ENCODE measurements around the gene SEMA3C. TPM values are rescaled to one million over a fixed set of nuclear protein-coding genes. Genes with fewer than 3 reads are reported as not detected.

Gene SEMA3C
- total and polyA plus RNA-seq, 5 donors from 2014 or later = 1.2 TPM; not detected in 4

DNA sequence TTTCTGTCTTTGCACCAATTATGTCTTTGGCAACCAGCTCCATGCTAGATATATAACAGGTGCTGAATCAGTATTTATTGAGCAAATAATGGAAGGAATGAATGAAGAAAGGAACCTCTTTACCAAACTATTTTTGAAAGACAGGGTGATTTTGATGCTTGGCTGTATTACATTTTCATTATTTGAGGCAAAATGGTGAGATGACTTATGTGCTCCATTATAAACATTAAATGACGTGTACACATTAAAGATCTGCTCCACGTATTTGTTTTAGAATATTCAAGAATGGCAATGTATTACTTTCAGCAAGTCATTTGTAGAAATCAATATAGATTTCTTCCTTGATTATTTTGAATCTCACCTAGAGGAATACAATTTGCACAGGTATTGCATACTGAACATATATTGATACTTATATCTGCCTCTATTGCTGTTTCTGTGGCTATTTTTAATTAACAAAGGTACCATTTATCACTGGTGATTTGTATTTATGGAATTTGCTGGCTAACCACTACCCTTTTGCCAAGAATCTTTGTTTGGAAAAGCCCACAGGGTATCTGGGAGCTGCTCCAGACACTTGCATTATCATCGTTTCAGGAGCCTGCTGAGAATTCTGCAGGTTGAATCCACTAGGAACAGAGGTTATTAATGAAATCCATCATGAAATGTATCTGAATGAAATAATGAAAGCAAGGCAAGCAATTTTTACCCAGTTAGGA is 92.2 kb downstream of the SEMA3C start:
- H3K27me3 ChIP-seq (ENCODE audit: control insufficient read depth, insufficient read depth, low read length) = no peaks in the 10 kb centered on the region
- no peaks in the 10 kb centered on the region for H3K4me1 Mint-ChIP-seq
- H3K4me3 Mint-ChIP-seq = no peak overlapping the region
- no peaks in the 10 kb centered on the region for H3K27me3 Mint-ChIP-seq
- no peaks in the 10 kb centered on the region for H3K36me3 Mint-ChIP-seq
- H3K4me3 ChIP-seq (ENCODE audit: low read depth, low read length) = no peak overlapping the region
- H3K27ac ChIP-seq (ENCODE audit: insufficient read depth, low read length, poor library complexity, severe bottlenecking) = no peak overlapping the region
- H3K36me3 ChIP-seq (ENCODE audit: control insufficient read depth, insufficient read depth, low read length) = no peaks in the 10 kb centered on the region
- no peak overlapping the region for H3K27ac Mint-ChIP-seq
- no peak for ATAC-seq (ENCODE audit: low read depth in 2 of 2)
- peaks cover 0 to 14% (median 3%) of the 10 kb centered on the region in 7 donors for H3K9me3 Mint-ChIP-seq
- no peak for DNase-seq
- no peaks in the 10 kb centered on the region for H3K4me1 ChIP-seq (ENCODE audit: control insufficient read depth, insufficient read depth, low read length, poor library complexity, severe bottlenecking)
- peaks cover 0 to 4% of the 10 kb centered on the region in 2 experiments for H3K9me3 ChIP-seq (ENCODE audit: control insufficient read depth in 2 of 2, low read length in 2 of 2)

GRCh38 chr7:80825499-80825898 is 93.4 kb downstream of the SEMA3C start:
- Mint-ChIP-seq H3K36me3 (no peaks in the 10 kb centered on the region), H3K4me1 (no peaks in the 10 kb centered on the region), H3K9me3 (peaks cover 0 to 13% (median 3%) of the 10 kb centered on the region in 7 donors), H3K27me3 (no peaks in the 10 kb centered on the region), H3K27ac (no peak overlapping the region), H3K4me3 (no peak overlapping the region)
- H3K36me3 ChIP-seq (ENCODE audit: control insufficient read depth, insufficient read depth, low read length) = no peaks in the 10 kb centered on the region
- DNase-seq (no peak), ATAC-seq (ENCODE audit: low read depth in 2 of 2) (no peak)
- H3K4me3 ChIP-seq (ENCODE audit: low read depth, low read length) = no peak overlapping the region
- no peaks in the 10 kb centered on the region for H3K27me3 ChIP-seq (ENCODE audit: control insufficient read depth, insufficient read depth, low read length)
- H3K4me1 ChIP-seq (ENCODE audit: control insufficient read depth, insufficient read depth, low read length, poor library complexity, severe bottlenecking) = no peaks in the 10 kb centered on the region
- no peak overlapping the region for H3K27ac ChIP-seq (ENCODE audit: insufficient read depth, low read length, poor library complexity, severe bottlenecking)
- peaks cover 0 to 4% of the 10 kb centered on the region in 2 experiments for H3K9me3 ChIP-seq (ENCODE audit: control insufficient read depth in 2 of 2, low read length in 2 of 2)

DNA sequence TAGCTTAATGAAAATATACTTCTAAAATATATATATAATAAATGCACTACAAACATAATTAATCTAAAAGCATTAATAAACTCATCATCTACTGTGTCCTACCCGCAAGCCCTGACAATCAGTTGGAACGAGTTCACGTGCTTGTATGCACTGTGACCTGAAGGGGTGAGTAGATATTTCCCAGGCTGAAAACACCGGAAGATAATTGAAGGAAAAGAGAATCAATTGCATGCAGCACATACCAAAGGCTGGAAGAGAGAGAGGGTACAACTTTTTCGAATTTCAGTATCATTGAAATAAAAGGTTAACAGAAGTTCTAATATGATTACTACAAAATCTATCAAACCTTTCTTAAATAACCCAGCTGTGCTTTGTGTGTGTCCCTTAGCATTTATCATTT is 94.6 kb downstream of the SEMA3C start:
- no peaks in the 10 kb centered on the region for H3K36me3 ChIP-seq (ENCODE audit: control insufficient read depth, insufficient read depth, low read length)
- H3K27ac Mint-ChIP-seq = no peak overlapping the region
- H3K36me3 Mint-ChIP-seq = no peaks in the 10 kb centered on the region
- H3K27ac ChIP-seq (ENCODE audit: insufficient read depth, low read length, poor library complexity, severe bottlenecking) = no peak overlapping the region
- no peak overlapping the region for H3K4me3 ChIP-seq (ENCODE audit: low read depth, low read length)
- ATAC-seq (ENCODE audit: low read depth in 2 of 2) = no peak
- H3K4me3 Mint-ChIP-seq = no peak overlapping the region
- no peaks in the 10 kb centered on the region for H3K27me3 ChIP-seq (ENCODE audit: control insufficient read depth, insufficient read depth, low read length)
- H3K4me1 ChIP-seq (ENCODE audit: control insufficient read depth, insufficient read depth, low read length, poor library complexity, severe bottlenecking) = no peaks in the 10 kb centered on the region
- H3K4me1 Mint-ChIP-seq = no peaks in the 10 kb centered on the region
- H3K27me3 Mint-ChIP-seq = no peaks in the 10 kb centered on the region
- peaks cover 0 to 4% of the 10 kb centered on the region in 2 experiments for H3K9me3 ChIP-seq (ENCODE audit: control insufficient read depth in 2 of 2, low read length in 2 of 2)
- DNase-seq = no peak
- H3K9me3 Mint-ChIP-seq = peaks cover 0 to 8% (median 3%) of the 10 kb centered on the region in 7 donors

DNA sequence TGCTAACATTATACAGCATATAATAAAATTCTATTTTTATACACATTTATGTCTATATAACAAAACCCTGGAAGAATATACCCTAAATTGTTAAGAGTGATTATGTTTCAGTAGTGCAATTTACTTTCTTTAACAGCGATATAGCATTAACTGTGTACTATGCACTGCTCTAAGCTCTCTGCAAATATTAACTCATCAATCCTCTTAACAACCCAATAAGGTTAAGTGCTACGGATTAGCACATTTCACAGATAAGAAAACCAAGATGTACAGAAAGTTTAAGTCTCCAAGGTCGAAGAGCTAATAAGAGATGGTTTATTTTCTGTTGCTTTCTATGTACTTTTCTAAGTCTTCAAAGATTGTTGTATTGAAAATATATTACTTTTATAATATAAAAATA is 95.8 kb downstream of the SEMA3C start:
- Histone ChIP-seq H3K4me1 (ENCODE audit: control insufficient read depth, insufficient read depth, low read length, poor library complexity, severe bottlenecking) (no peaks in the 10 kb centered on the region), H3K4me3 (ENCODE audit: low read depth, low read length) (no peak overlapping the region), H3K27me3 (ENCODE audit: control insufficient read depth, insufficient read depth, low read length) (no peaks in the 10 kb centered on the region), H3K36me3 (ENCODE audit: control insufficient read depth, insufficient read depth, low read length) (no peaks in the 10 kb centered on the region), H3K27ac (ENCODE audit: insufficient read depth, low read length, poor library complexity, severe bottlenecking) (no peak overlapping the region), H3K9me3 (ENCODE audit: control insufficient read depth in 2 of 2, low read length in 2 of 2) (peaks cover 0 to 4% of the 10 kb centered on the region in 2 experiments)
- H3K9me3 Mint-ChIP-seq = peaks cover 0 to 7% (median 4%) of the 10 kb centered on the region in 7 donors
- DNase-seq (no peak), ATAC-seq (ENCODE audit: low read depth in 2 of 2) (no peak)
- no peaks in the 10 kb centered on the region for H3K36me3 Mint-ChIP-seq
- no peak overlapping the region for H3K4me3 Mint-ChIP-seq
- H3K4me1 Mint-ChIP-seq = no peaks in the 10 kb centered on the region
- H3K27me3 Mint-ChIP-seq = no peaks in the 10 kb centered on the region
- H3K27ac Mint-ChIP-seq = no peak overlapping the region

GRCh38 chr7:80821771-80822319 is 97.0 kb downstream of the SEMA3C start:
- H3K36me3 ChIP-seq (ENCODE audit: control insufficient read depth, insufficient read depth, low read length) = no peaks in the 10 kb centered on the region
- no peak overlapping the region for H3K4me3 Mint-ChIP-seq
- peaks cover 0 to 7% (median 4%) of the 10 kb centered on the region in 7 donors for H3K9me3 Mint-ChIP-seq
- H3K4me1 ChIP-seq (ENCODE audit: control insufficient read depth, insufficient read depth, low read length, poor library complexity, severe bottlenecking) = no peaks in the 10 kb centered on the region
- H3K27me3 ChIP-seq (ENCODE audit: control insufficient read depth, insufficient read depth, low read length) = no peaks in the 10 kb centered on the region
- H3K9me3 ChIP-seq (ENCODE audit: control insufficient read depth in 2 of 2, low read length in 2 of 2) = peaks cover 0 to 2% of the 10 kb centered on the region in 2 experiments
- no peaks in the 10 kb centered on the region for H3K36me3 Mint-ChIP-seq
- no peak overlapping the region for H3K27ac Mint-ChIP-seq
- no peaks in the 10 kb centered on the region for H3K27me3 Mint-ChIP-seq
- no peaks in the 10 kb centered on the region for H3K4me1 Mint-ChIP-seq
- no peak for DNase-seq
- H3K4me3 ChIP-seq (ENCODE audit: low read depth, low read length) = no peak overlapping the region
- ATAC-seq (ENCODE audit: low read depth in 2 of 2) = no peak
- no peak overlapping the region for H3K27ac ChIP-seq (ENCODE audit: insufficient read depth, low read length, poor library complexity, severe bottlenecking)

DNA sequence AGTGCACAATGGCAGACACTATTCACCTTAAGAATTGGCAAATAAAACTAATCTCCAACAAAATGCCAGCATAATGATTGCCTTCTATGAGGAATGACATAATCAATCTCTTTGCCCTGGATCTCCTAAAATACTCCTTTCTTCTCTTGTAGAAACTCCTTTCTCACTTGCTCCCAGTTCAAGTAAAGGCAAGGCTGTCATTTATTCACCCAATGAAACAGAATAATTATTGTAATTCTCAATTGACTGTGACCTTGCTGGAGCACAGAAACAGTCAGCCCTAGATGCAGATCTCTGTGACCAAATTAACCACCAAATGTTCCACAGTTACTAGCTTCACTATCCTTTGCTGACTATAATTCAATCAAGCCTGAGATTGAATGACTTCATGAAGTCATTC is 99.3 kb downstream of the SEMA3C start:
- H3K27ac Mint-ChIP-seq = no peak overlapping the region
- H3K9me3 ChIP-seq (ENCODE audit: control insufficient read depth in 2 of 2, low read length in 2 of 2) = no peaks in the 10 kb centered on the region
- no peak overlapping the region for H3K27ac ChIP-seq (ENCODE audit: insufficient read depth, low read length, poor library complexity, severe bottlenecking)

DNA sequence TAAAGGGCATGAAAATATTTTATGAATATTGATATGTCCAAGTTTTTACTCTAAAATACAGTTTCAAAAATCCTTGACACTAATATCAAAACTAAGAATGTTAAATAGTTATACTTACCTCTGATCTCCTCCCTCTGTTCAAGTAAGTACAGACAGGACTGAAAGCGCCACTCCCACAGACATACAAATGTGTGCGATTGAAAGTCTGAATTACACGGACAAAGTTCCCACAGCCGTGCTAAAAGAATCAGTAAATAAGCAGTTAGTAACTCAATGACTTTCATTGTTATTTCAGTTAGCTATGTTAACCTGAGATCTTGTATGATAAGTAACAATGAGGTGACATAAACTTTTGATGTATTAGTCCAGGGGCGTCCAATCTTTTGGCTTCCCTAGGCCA is 100.7 kb downstream of the SEMA3C start:
- Histone ChIP-seq H3K4me3 (ENCODE audit: low read depth, low read length) (no peak overlapping the region), H3K27me3 (ENCODE audit: control insufficient read depth, insufficient read depth, low read length) (no peaks in the 10 kb centered on the region), H3K4me1 (ENCODE audit: control insufficient read depth, insufficient read depth, low read length, poor library complexity, severe bottlenecking) (no peaks in the 10 kb centered on the region), H3K36me3 (ENCODE audit: control insufficient read depth, insufficient read depth, low read length) (no peaks in the 10 kb centered on the region), H3K9me3 (ENCODE audit: control insufficient read depth in 2 of 2, low read length in 2 of 2) (no peaks in the 10 kb centered on the region), H3K27ac (ENCODE audit: insufficient read depth, low read length, poor library complexity, severe bottlenecking) (no peak overlapping the region)
- DNase-seq (no peak), ATAC-seq (ENCODE audit: low read depth in 2 of 2) (no peak)
- Mint-ChIP-seq H3K9me3 (peaks cover 5 to 21% (median 11%) of the 10 kb centered on the region in 7 donors), H3K36me3 (no peaks in the 10 kb centered on the region), H3K27ac (no peak overlapping the region), H3K27me3 (no peaks in the 10 kb centered on the region), H3K4me1 (no peaks in the 10 kb centered on the region), H3K4me3 (no peak overlapping the region)

More for the DNA sequence above, 99.3 kb downstream of the SEMA3C start:
- no peaks in the 10 kb centered on the region for H3K27me3 ChIP-seq (ENCODE audit: control insufficient read depth, insufficient read depth, low read length)
- H3K4me1 ChIP-seq (ENCODE audit: control insufficient read depth, insufficient read depth, low read length, poor library complexity, severe bottlenecking) = no peaks in the 10 kb centered on the region
- Mint-ChIP-seq H3K9me3 (peaks cover 2 to 15% (median 9%) of the 10 kb centered on the region in 7 donors), H3K27me3 (no peaks in the 10 kb centered on the region), H3K4me1 (no peaks in the 10 kb centered on the region), H3K4me3 (no peak overlapping the region), H3K36me3 (no peaks in the 10 kb centered on the region)
- no peak for DNase-seq
- H3K4me3 ChIP-seq (ENCODE audit: low read depth, low read length) = no peak overlapping the region
- H3K36me3 ChIP-seq (ENCODE audit: control insufficient read depth, insufficient read depth, low read length) = no peaks in the 10 kb centered on the region
- no peak for ATAC-seq (ENCODE audit: low read depth in 2 of 2)

DNA sequence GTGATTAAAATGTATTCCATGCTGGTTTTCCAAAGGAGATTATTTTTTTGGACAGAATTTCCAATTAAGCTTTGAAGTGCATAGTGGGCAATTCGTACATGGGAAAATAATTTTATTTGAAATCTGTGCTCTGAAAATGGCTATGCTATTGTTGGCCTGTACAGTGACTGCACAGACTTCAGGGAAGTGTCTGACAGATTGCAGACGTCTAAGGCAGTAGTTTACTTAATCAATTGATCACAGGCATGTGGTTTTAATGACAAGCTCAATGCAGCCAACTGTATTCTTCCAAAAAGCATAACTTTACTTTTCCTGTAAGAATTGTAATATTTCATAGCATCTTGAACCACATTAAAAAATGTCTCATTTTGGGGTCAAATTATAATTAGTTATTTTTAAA is 102.0 kb downstream of the SEMA3C start:
- no peaks in the 10 kb centered on the region for H3K36me3 Mint-ChIP-seq
- no peaks in the 10 kb centered on the region for H3K27me3 Mint-ChIP-seq
- no peak overlapping the region for H3K4me3 Mint-ChIP-seq
- Histone ChIP-seq H3K27me3 (ENCODE audit: control insufficient read depth, insufficient read depth, low read length) (no peaks in the 10 kb centered on the region), H3K4me1 (ENCODE audit: control insufficient read depth, insufficient read depth, low read length, poor library complexity, severe bottlenecking) (no peaks in the 10 kb centered on the region), H3K27ac (ENCODE audit: insufficient read depth, low read length, poor library complexity, severe bottlenecking) (no peak overlapping the region), H3K36me3 (ENCODE audit: control insufficient read depth, insufficient read depth, low read length) (no peaks in the 10 kb centered on the region), H3K4me3 (ENCODE audit: low read depth, low read length) (no peak overlapping the region), H3K9me3 (ENCODE audit: control insufficient read depth in 2 of 2, low read length in 2 of 2) (no peaks in the 10 kb centered on the region)
- DNase-seq (no peak), ATAC-seq (ENCODE audit: low read depth in 2 of 2) (no peak)
- H3K9me3 Mint-ChIP-seq = peaks cover 2 to 23% (median 11%) of the 10 kb centered on the region in 7 donors
- H3K27ac Mint-ChIP-seq = no peak overlapping the region
- no peaks in the 10 kb centered on the region for H3K4me1 Mint-ChIP-seq
